Neutrophil (primary cell): ENCODE data around the gene UBL5.

Experiments used
- H3K27ac ChIP-seq: fragments of 200-600 bp; sonication (generic); 2 replicates; pipeline ENCODE4 v1.5.1; 2016; ENCODE audit warnings: mild to moderate bottlenecking, moderate library complexity
- H3K27me3 ChIP-seq: fragments of 200-600 bp; sonication (generic); 2 replicates; pipeline ENCODE4 v1.6.0; 2016; ENCODE audit warnings: mild to moderate bottlenecking
- H3K36me3 ChIP-seq: fragments of 200-600 bp; sonication (generic); 2 replicates; pipeline ENCODE4 v1.5.1; 2017
- H3K4me1 ChIP-seq, 2 experiments: fragments of 200-600 bp in 1 of 2; sonication (generic) in 1 of 2; 1 replicate in 1 of 2; 2 replicates in 1 of 2; pipeline versions ENCODE4 v1.5.1 to v1.6.1; 2013 to 2016; ENCODE audit warnings: low read depth in 1 of 2, low read length in 1 of 2, mild to moderate bottlenecking in 1 of 2, moderate library complexity in 1 of 2; ENCODE audit not compliant: control insufficient read depth in 1 of 2, insufficient read depth in 1 of 2
- H3K4me3 ChIP-seq, 2 experiments: fragments of 200-600 bp in 1 of 2; sonication (generic) in 1 of 2; 1 replicate in 1 of 2; 2 replicates in 1 of 2; pipeline ENCODE4 v1.5.1; 2013 to 2016; ENCODE audit warnings: low read depth in 1 of 2, low read length in 1 of 2, mild to moderate bottlenecking in 1 of 2, moderate library complexity in 1 of 2
- H3K9me3 ChIP-seq: fragments of 200-600 bp; sonication (generic); 2 replicates; pipeline ENCODE4 v1.5.1; 2016
- TF ChIP-seq, protein P1 (sequence below): fragments of 200-600 bp; sonication (generic); IDR thresholded peaks from 2 replicates; pipeline ENCODE4 v1.5.1; 2016; ENCODE audit warnings: antibody characterized with exemption

UBL5 gene

GRCh38 chr19:9806803-9807202 is 20.9 kb upstream of the UBL5 start:
- Histone ChIP-seq H3K4me1 (no peaks in the 10 kb centered on the region), H3K27me3 (no peaks in the 10 kb centered on the region), H3K27ac (no peak overlapping the region), H3K9me3 (no peaks in the 10 kb centered on the region), H3K36me3 (peaks cover 51% of the 10 kb centered on the region), H3K4me3 (no peak overlapping the region)
- TF ChIP-seq, protein P1, sequence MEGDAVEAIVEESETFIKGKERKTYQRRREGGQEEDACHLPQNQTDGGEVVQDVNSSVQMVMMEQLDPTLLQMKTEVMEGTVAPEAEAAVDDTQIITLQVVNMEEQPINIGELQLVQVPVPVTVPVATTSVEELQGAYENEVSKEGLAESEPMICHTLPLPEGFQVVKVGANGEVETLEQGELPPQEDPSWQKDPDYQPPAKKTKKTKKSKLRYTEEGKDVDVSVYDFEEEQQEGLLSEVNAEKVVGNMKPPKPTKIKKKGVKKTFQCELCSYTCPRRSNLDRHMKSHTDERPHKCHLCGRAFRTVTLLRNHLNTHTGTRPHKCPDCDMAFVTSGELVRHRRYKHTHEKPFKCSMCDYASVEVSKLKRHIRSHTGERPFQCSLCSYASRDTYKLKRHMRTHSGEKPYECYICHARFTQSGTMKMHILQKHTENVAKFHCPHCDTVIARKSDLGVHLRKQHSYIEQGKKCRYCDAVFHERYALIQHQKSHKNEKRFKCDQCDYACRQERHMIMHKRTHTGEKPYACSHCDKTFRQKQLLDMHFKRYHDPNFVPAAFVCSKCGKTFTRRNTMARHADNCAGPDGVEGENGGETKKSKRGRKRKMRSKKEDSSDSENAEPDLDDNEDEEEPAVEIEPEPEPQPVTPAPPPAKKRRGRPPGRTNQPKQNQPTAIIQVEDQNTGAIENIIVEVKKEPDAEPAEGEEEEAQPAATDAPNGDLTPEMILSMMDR: no peak

GRCh38 chr19:9808855-9809824 is 18.6 kb upstream of the UBL5 start:
- TF ChIP-seq, protein P1: no peak
- Histone ChIP-seq H3K4me3 (no peak overlapping the region), H3K4me1 (no peaks in the 10 kb centered on the region), H3K27me3 (no peaks in the 10 kb centered on the region), H3K27ac (no peak overlapping the region), H3K36me3 (peaks cover 51% of the 10 kb centered on the region), H3K9me3 (no peaks in the 10 kb centered on the region)

- Histone ChIP-seq H3K27me3 (no peaks in the 10 kb centered on the region), H3K4me1 (no peaks in the 10 kb centered on the region), H3K9me3 (no peaks in the 10 kb centered on the region), H3K36me3 (peaks cover 49% of the 10 kb centered on the region), H3K27ac (no peak overlapping the region), H3K4me3 (no peak overlapping the region)
- TF ChIP-seq, protein P1: no peak
These were observed 16.6 kb upstream of the UBL5 start for GRCh38 chr19:9811139-9811538.

GRCh38 chr19:9818175-9818733 is 9.5 kb upstream of the UBL5 start:
- TF ChIP-seq, protein P1: no peak
- Histone ChIP-seq H3K4me1 (peaks cover 17 to 18% of the 10 kb centered on the region in 2 experiments), H3K9me3 (no peaks in the 10 kb centered on the region), H3K27me3 (no peaks in the 10 kb centered on the region), H3K36me3 (no peaks in the 10 kb centered on the region), H3K27ac (peak overlapping the region; percentile 96), H3K4me3 (peak overlapping the region; percentile 96)

- Histone ChIP-seq H3K4me3 (peak within 1 kb of the TSS; percentile 96), H3K36me3 (no peaks in the 10 kb centered on the region), H3K4me1 (peaks cover 17 to 18% of the 10 kb centered on the region in 2 experiments), H3K27ac (peak within 1 kb of the TSS; percentile 96), H3K27me3 (no peaks in the 10 kb centered on the region), H3K9me3 (no peaks in the 10 kb centered on the region)
- TF ChIP-seq, protein P1: peak; percentile 33
These were observed 8.8 kb upstream of the UBL5 start, which contains the start of gene FBXL12 for GRCh38 chr19:9818734-9819595. FBXL12 (minus strand) TSS chr19:9819079; CDS start chr19:9818813, 266 bp downstream.
